Erythroblast (primary cell): ENCODE data around the gene NHS.

Source experiments
- GATA1 ChIP-seq: IDR thresholded peaks from 2 replicates; pipeline ENCODE4 v1.6.1; 2011; ENCODE audit warnings: low read depth, mild to moderate bottlenecking, control low read depth, low read length, moderate library complexity
- POLR2A ChIP-seq: IDR thresholded peaks from 2 replicates; pipeline ENCODE4 v1.6.1; 2011; ENCODE audit warnings: mild to moderate bottlenecking, low read length

GRCh38 chrX:17440836-17441235 is 65.8 kb downstream of the NHS start:
- TF ChIP-seq POLR2A (no peak), GATA1 (no peak)
